Urinary bladder (tissue), 4 donors: Measurements from ENCODE around the gene RHEBL1. TPM values are rescaled to one million over a fixed set of nuclear protein-coding genes. Genes with fewer than 3 reads are reported as not detected.

Experiments used
- DNase-seq: peaks from one replicate; pipeline ENCODE4 v3.0.0-alpha.2; 2015; ENCODE audit errors: extremely low spot score
- H3K27ac ChIP-seq: one replicate; pipeline ENCODE4 v1.5.1; 2013; ENCODE audit warnings: low read depth, mild to moderate bottlenecking, moderate library complexity
- H3K36me3 ChIP-seq: one replicate; pipeline ENCODE4 v1.6.1; 2013; ENCODE audit warnings: mild to moderate bottlenecking, moderate library complexity; ENCODE audit not compliant: insufficient read depth
- H3K4me1 ChIP-seq: one replicate; pipeline ENCODE4 v1.6.1; 2013; ENCODE audit warnings: mild to moderate bottlenecking, moderate library complexity; ENCODE audit not compliant: insufficient read depth
- H3K4me3 ChIP-seq: one replicate; pipeline ENCODE4 v1.5.1; 2013; ENCODE audit warnings: low read depth, low read length
- WGBS: extraction: QIAGEN DNeasy Blood & Tissue Kit; methylation state at CpG from one replicate; pipeline ENCODE4 v1.1.7; 2013; 5-methylcytosine and 5-hydroxymethylcytosine counted together
- polyA plus RNA-seq: library from polyadenylated mRNA; stranded (reverse); fragments of 200-250 nt; gene quantifications from one replicate; pipeline ENCODE4 v1.2.3, GENCODE V29; 2013
- total RNA-seq: library from RNA; depleted of rRNA; stranded (reverse); fragments of >200 nt; gene quantifications from one replicate; pipeline ENCODE4 v1.2.3, GENCODE V29; 2014
- donor health status: healthy with polysubstance abuse.
- donor health status: healthy.

The RHEBL1 gene
- total and polyA plus RNA-seq, 2 donors, result 0.68 TPM; not detected in 1

DNA sequence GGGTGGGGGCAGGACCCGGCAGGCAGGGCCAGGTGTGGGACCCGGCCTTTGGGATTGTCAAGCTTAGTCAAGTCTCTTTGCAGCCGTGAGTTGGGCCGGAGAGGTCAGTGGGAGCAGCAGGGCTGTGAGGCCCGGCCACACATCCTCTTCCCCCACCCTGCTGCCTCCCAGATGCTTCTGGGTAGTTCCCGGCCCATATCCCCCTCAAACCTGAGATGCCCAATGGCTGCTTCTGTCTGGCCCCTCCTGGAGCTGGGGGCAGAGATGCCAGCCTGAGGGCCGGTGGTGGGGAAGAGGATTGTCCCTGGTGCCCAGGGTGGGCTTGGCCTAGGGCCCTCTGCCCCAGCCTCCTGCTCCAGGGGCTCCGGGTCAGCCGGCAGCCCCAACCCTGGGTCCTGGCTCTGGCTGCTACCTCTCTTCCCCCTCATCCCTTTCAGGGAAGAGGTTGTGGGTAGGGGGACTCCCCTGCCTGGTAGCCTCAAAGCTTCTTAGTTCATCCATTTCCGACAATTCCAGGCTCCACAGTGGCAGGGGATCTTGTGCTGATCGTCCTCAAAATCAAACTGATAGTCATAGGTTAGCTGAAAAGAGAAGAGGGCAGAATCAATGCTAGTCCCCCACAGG lies 48.4 kb downstream of the RHEBL1 start:
- Histone ChIP-seq H3K4me3 (no peak overlapping the region), H3K4me1 (no peaks in the 10 kb centered on the region), H3K36me3 (peaks cover 4% of the 10 kb centered on the region), H3K27ac (no peak overlapping the region)
- DNase-seq, result no peak
- 83% methylated on average over 11 of the region's 11 CpGs for WGBS

DNA sequence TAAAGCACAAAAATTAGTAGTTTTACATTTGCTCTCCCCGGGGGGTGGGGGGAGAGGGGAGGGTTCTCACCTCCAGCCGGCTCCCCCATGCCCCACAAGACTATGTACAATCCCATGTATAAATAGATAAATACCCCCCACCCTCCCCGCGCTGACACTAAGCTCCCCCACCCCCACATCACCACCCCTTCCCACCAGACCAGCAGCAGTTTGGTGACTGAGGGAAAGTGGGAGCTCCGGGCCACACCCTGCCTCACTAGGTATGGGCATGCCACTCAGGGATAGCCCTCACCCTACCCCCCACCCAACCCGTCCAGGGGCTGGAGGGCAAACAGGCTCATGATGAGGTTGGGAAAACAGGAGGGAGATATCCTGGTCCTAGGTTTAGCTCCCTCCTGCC lies 49.3 kb downstream of the RHEBL1 start:
- no peak for DNase-seq

DNA sequence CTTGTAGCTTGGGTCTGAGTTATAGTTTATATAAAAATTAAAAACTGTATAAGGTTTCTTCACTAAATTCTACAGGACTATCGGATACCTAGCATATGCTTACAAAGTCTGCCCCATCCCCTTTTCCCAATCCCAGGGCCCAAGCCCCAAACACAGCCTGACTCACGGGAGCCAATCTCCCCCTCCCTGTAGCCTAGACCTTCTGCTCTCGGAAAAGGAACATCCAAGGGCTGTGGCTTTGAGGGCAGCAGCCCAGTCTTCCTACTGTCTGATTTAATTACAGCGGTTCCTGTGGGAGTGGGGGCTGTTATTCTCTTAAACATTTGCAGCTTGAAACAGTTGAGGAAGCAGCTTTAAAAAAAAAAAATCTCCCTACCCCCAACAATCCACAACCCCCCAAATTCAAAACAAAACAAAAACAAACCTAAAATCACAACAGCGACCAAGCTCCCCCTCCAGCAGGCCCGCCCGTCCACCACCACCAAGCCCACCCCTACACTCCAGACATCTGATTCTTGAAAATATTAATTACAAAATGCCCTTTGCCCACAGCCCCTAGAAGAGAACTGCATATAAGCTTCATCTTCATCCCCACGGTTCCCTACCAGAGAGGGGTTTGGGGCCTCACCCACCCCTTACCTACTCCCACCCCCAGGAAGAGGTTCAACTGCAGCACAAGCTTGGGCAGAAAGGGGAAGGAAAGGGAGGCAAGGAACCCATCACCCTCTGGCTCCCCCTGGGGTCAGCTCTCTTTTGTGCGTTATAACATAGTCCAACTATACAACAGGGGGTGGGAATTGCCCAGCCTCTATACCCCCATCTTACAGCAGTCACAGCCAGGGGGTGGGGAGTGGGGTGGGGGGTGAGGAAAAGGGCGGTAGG lies 50.1 kb downstream of the RHEBL1 start:
- no peak overlapping the region for H3K4me3 ChIP-seq
- no peaks in the 10 kb centered on the region for H3K4me1 ChIP-seq
- H3K27ac ChIP-seq, result peak overlapping the region; percentile 26
- 57% methylated on average over 10 of the region's 10 CpGs for WGBS
- no peaks in the 10 kb centered on the region for H3K36me3 ChIP-seq
- DNase-seq, result no peak

More for the DNA sequence above, 49.3 kb downstream of the RHEBL1 start:
- WGBS, result 84% methylated on average over 6 of the region's 6 CpGs
- Histone ChIP-seq H3K4me1 (no peaks in the 10 kb centered on the region), H3K4me3 (no peak overlapping the region), H3K36me3 (no peaks in the 10 kb centered on the region), H3K27ac (no peak overlapping the region)

DNA sequence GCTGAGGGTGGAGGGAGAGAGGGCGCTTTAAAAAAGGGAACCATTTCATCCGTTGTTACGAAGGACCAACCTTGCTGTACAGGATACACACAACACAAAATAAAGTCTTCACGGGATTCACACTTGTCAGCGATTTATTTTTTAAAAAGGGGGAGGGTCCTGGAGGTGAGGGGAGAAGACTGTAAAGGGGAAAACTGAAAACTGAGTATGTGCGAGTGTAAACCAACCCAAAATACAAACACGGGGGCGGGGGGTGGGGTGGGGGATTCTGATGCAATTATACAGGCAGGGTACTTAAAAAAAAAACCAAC lies 50.7 kb downstream of the RHEBL1 start:
- H3K4me3 ChIP-seq, result peak overlapping the region; percentile 92
- H3K27ac ChIP-seq, result peak overlapping the region; percentile 85
- no peaks in the 10 kb centered on the region for H3K4me1 ChIP-seq
- DNase-seq, result no peak
- 3% methylated on average over 8 of the region's 8 CpGs for WGBS
- H3K36me3 ChIP-seq, result no peaks in the 10 kb centered on the region

DNA sequence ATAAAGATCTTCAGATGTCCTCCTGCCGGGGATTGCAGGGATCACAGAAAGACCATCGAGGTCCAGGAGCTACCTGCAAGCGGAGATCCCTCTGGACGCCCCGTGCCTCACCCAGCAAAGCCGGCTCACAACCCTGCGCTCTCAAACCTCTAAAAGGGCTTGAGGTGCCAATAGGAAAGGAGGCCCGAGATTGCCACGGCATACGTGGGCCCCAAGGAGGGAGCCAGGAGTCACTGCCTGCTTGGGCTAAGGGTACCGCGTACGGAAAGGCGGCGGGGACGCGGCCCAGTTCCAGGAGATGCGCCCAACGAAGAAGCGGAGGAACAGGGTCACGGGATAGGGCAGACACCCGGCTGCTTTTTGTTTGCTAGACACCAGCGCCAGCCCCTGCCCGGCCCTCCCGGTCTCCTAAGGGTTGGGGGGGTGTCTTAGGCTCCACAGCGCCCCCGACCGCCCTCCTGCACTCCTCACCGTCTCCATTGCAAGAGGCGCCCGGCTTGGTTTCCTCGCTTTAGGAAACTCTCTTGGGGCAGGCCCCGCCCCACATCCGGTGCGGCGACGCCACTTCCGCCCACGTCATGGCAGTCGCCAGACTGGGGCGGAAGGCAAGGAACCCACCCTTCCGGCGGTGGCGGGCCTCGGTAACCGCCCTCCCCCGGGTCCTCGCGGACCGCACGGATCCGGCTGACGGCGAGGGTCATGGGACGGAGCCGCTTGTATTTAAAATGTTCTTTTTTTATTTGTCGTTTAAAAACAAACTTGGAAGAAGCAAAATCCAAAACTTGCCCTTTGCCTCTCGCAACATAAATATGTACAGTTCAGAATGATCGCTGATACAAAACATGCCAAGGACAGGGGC lies 51.3 kb downstream of the RHEBL1 start, which contains the start of gene PRKAG1:
Gene PRKAG1 (minus strand): TSS at position 516 of the 859 bp plus-strand sequence. CDS start 36 bp downstream, at position 480.
- Histone ChIP-seq H3K4me1 (no peaks in the 10 kb centered on the region), H3K4me3 (peak within 1 kb of the TSS; percentile 92), H3K36me3 (no peaks in the 10 kb centered on the region), H3K27ac (peak within 1 kb of the TSS; percentile 91)
- peak; percentile 83 for DNase-seq
- under 1% methylated on average over 59 of the region's 59 CpGs for WGBS

DNA sequence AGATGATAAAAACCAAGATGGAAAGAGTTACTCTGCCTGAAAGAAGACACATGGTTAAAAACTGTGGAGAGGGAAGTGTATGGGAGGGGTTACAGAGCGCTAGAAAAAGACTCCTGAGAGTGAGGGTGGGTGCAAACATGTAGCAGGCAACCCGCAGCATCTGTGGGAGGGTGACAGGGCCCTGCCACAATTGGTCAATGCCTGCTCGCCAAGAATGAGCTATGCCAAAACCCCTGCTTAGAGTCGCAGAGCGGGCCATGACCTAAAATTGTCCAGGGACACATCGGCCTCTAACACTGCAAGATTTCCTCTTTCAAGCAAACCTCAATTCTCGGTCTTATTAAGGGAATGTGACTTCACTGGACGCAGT lies 51.9 kb downstream of the RHEBL1 start:
- peak overlapping the region; percentile 92 for H3K4me3 ChIP-seq
- H3K4me1 ChIP-seq, result no peaks in the 10 kb centered on the region
- H3K36me3 ChIP-seq, result no peaks in the 10 kb centered on the region
- under 1% methylated on average over 8 of the region's 8 CpGs for WGBS
- peak overlapping the region; percentile 91 for H3K27ac ChIP-seq
- no peak for DNase-seq

DNA sequence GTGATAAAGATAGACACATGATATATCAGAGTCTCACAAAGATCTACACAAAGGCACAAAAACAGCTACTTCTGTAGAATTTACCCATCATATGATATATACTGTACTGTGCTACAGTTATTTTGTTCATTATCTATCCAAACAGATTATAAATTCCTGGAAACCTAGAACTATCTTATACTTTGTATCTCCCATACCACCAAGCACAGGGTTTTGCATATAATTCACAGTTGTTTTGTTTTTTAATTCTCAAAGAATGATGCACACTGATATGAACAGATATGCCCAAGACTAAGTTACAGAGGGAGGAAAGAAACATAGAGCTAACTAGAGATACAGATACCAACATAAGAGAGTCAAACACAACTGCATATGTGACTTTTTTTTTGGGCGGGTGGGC lies 54.6 kb downstream of the RHEBL1 start:
- no peaks in the 10 kb centered on the region for H3K4me1 ChIP-seq
- no peak for DNase-seq

More for the DNA sequence above, 54.6 kb downstream of the RHEBL1 start:
- no peak overlapping the region for H3K27ac ChIP-seq
- 85% methylated on average over 1 of the region's 1 CpG for WGBS
- H3K4me3 ChIP-seq, result no peak overlapping the region
- H3K36me3 ChIP-seq, result peaks cover 2% of the 10 kb centered on the region

Other genes starting within 250 kb of the RHEBL1 start
- 52.2 TPM for gene DDX23, start 217.8 kb downstream of the RHEBL1 start, total RNA-seq
- 62.8 TPM for gene DDX23, start 217.8 kb downstream of the RHEBL1 start, polyA plus RNA-seq
- 0.53 TPM for gene RND1, start 204.1 kb downstream of the RHEBL1 start, total RNA-seq
- gene RND1, start 204.1 kb downstream of the RHEBL1 start, polyA plus RNA-seq, result 1.8 TPM
- gene FKBP11, start 144.5 kb downstream of the RHEBL1 start, total RNA-seq, result 17.7 TPM
- 19.4 TPM for gene FKBP11, start 144.5 kb downstream of the RHEBL1 start, polyA plus RNA-seq
- gene ARF3, start 112.5 kb downstream of the RHEBL1 start, total RNA-seq, result 25.1 TPM
- gene ARF3, start 112.5 kb downstream of the RHEBL1 start, polyA plus RNA-seq, result 78.6 TPM
- gene WNT10B, start 98.2 kb downstream of the RHEBL1 start, total RNA-seq, result 0.79 TPM
- gene WNT10B, start 98.2 kb downstream of the RHEBL1 start, polyA plus RNA-seq, result 1.2 TPM
- gene WNT1, start 91.7 kb downstream of the RHEBL1 start, total RNA-seq, result not detected
- gene WNT1, start 91.7 kb downstream of the RHEBL1 start, polyA plus RNA-seq, result not detected
- 0.74 TPM for gene DDN, start 70.6 kb downstream of the RHEBL1 start, total RNA-seq
- gene DDN, start 70.6 kb downstream of the RHEBL1 start, polyA plus RNA-seq, result not detected
- gene PRKAG1, start 51.2 kb downstream of the RHEBL1 start, total RNA-seq, result 41.8 TPM
- 63.3 TPM for gene PRKAG1, start 51.2 kb downstream of the RHEBL1 start, polyA plus RNA-seq
- 30.5 TPM for gene KMT2D, start 9.2 kb downstream of the RHEBL1 start, total RNA-seq
- 22.0 TPM for gene KMT2D, start 9.2 kb downstream of the RHEBL1 start, polyA plus RNA-seq
- 2.3 TPM for gene DHH, start 24.8 kb upstream of the RHEBL1 start, total RNA-seq
- gene DHH, start 24.8 kb upstream of the RHEBL1 start, polyA plus RNA-seq, result 2.7 TPM
- 52.4 TPM for gene LMBR1L, start 40.9 kb upstream of the RHEBL1 start, total RNA-seq
- gene LMBR1L, start 40.9 kb upstream of the RHEBL1 start, polyA plus RNA-seq, result 53.9 TPM
- gene TUBA1B, start 61.4 kb upstream of the RHEBL1 start, total RNA-seq, result 941 TPM
- 999 TPM for gene TUBA1B, start 61.4 kb upstream of the RHEBL1 start, polyA plus RNA-seq
- 645 TPM for gene TUBA1A, start 119.1 kb upstream of the RHEBL1 start, total RNA-seq
- gene TUBA1A, start 119.1 kb upstream of the RHEBL1 start, polyA plus RNA-seq, result 683 TPM
- gene TUBA1C, start 195.1 kb upstream of the RHEBL1 start, total RNA-seq, result 62.8 TPM
- 248 TPM for gene TUBA1C, start 195.1 kb upstream of the RHEBL1 start, polyA plus RNA-seq
- 9.1 TPM for gene PRPH, start 225.2 kb upstream of the RHEBL1 start, total RNA-seq
- 24.8 TPM for gene PRPH, start 225.2 kb upstream of the RHEBL1 start, polyA plus RNA-seq